HG03139 (cell line): Measurements from ENCODE around the gene SCLT1.

ENCODE experiments used
- ATAC-seq: cut with Tn5 transposase; IDR thresholded peaks from one replicate; pipeline ENCODE4 v1.9.1; 2021; ENCODE audit not compliant: unreplicated experiment

Gene SCLT1

DNA sequence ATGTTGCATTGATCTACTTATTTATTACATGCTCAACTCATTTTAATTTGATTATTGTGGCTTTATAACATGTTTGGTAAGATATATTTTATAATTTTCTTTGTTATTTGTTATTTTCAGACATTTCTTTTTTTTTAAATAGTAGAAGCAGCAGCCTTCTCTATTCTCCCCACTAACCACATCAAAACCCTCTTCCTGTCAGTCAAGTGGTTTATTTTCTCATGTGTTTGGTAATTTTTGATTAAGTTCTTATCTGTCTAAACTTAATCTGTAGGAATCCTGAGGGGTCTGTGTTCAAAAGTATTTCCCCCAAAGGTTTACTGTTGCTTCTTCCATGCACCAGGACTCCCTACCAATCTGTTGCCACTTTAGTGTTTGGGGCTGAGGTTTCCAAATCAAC lies 131.9 kb downstream of the SCLT1 start:
- no peak for ATAC-seq

DNA sequence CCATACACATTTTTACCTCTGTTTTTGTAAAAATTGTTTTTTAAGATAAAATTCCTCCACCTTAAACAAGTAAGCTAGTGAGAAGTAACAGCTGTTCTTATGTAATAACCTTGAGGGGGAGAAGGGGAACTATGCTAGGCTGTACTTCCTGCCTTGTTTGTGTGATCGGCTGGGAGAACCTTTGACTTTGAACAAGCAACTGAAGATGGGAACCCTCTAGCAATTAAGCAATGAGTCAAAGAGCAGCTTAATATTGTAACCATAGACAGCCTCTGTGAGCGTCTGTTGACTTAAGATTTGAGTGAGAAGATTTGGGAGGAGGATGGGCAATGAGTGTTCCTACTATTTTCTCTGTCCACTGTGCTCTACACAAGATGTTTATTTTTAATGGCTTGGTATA lies 135.1 kb downstream of the SCLT1 start:
- ATAC-seq: no peak

DNA sequence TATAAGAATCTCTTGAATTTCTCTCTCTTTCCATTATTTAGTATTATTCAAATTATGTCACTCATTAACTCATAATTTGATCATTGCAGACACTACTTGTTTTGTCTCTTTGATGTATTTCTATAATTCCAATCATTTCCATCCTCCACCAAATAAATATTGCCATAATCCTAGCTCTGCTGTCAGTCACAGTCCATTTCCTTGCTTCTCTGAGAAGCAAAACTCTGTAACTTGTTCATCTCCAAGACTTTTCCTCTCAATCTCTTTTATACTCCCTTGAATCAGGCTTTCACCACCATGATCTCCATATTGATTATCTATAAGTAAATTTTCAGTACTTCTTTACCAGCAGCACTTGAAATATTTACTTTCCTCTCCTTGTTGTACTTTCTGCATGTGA lies 135.9 kb downstream of the SCLT1 start:
- ATAC-seq: no peak

DNA sequence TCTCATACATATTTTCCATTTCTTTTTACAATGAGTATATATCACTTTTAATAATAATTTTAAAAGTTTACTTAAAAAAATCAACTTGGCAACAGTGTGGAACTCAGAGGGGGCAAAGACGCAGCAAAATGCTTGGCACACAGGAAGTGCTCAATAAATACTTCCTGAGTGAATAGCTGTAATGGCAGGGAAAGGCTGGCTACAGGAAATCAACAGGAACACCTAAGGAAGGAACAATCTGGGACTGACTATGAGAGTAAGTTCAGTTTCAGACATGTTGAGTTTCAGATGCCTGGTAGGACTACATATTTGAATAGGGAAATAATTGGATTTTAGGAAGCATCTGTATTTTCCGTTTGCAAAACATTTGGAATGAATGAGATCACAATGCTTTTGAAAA lies 137.6 kb downstream of the SCLT1 start:
- no peak for ATAC-seq

DNA sequence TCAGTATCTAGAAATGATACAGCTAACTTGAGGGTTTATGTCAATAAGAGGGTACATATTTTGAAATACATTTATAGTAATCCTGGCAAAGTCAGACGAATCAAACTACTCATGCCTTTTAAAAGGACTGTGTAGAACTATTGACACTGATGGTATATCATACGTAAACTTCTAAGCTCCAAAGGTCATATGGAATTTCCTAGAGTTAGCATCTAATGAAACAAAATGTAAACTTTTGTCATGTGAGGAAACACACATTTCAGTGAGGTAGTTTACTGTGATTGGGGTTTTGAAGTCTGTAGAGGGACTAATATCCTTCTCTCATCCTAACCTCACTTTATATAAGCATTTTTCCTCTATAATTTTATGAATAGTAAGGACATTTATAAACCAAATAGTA lies 138.4 kb downstream of the SCLT1 start:
- no peak for ATAC-seq

DNA sequence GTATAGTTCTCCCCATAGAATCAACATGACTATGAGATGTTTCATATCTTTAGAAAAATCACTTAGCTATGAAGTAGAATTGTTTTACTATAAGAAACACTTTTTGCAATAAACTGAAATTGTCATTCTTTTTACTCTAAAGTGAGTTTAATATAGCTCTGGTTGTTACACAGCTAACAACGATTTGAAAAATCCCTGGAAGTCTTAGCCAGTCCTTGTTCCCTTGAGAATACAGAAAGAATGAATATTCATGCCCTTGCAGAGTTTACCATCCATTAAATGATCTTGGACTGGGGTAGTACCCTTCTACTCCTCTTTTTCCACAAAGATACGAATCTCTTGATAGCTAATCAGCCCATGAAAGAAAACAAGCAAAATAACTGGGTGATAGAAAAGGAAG lies 142.0 kb downstream of the SCLT1 start:
- no peak for ATAC-seq

DNA sequence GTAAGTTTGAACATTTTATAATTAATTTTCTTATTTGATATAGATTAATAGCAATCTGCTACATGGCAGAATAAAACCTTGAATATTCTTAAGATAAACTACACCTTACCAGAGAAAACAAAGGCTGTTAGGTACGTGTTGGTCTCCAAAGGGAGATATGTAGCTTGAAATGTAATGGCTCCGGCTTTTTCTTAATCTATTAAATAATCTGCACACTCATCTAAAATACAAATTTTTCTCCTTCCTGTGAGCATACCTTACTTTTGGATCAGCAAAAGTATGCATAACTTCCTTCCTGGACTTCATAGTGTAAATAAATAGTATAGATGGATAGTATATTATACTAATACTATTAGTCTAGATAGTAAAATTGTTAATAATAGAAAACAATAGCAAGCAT lies 142.5 kb downstream of the SCLT1 start:
- ATAC-seq: no peak

DNA sequence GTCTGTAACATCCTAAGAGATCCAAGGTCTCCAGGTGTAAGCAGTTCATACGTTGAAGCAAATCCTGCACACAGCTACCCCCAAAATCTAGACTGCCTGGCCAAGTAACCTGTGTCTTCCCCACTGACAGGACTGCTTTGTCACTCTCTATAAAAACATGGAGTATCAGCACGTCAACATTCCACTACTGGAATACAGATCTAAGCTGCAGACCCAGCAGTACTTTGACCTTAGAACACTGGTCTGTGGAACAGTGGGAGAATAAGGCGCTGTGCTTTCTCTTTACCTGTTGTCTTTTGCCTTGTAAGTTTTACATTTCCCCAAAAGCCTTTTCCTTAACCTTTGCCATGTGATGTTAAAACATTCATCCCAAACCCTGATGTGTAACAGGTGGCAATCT lies 146.4 kb downstream of the SCLT1 start:
- ATAC-seq: no peak

DNA sequence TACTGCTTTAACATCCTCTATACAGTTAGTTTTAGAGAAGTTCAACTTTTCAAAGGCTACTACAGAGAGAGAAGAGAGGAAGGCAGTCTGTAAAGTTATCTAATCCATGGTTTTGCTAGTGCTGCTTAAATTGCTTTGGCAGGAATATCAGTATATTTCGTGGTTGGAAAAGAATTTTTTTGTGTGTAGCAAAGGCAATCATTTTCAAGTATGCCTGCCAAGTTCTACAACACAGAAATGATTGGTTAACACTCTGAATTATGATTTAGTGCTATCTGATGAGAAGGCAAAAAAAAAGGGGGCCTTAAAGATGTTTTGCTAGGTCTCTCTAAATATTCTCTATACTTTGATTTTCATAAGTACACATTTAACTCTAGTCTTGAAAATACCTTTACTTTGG lies 150.7 kb downstream of the SCLT1 start:
- no peak for ATAC-seq

DNA sequence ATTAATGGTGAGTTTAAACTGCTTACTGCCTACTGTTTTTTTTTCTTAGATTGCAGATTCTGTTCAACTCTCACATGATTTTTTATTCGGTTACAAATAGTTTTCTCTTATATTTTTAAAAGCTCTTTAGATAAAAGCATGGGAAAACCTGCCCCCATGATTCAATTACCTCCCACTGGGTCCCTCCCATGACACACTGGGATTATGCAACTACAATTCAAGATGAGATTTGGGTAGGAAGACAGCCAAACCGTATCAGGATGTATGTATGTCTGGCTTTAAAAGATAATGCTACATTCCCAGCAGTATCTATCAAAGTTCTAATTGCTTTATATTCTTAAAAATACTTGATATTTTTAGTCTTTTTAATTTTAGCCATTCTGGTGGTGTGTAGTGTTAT lies 152.4 kb downstream of the SCLT1 start:
- ATAC-seq: no peak

DNA sequence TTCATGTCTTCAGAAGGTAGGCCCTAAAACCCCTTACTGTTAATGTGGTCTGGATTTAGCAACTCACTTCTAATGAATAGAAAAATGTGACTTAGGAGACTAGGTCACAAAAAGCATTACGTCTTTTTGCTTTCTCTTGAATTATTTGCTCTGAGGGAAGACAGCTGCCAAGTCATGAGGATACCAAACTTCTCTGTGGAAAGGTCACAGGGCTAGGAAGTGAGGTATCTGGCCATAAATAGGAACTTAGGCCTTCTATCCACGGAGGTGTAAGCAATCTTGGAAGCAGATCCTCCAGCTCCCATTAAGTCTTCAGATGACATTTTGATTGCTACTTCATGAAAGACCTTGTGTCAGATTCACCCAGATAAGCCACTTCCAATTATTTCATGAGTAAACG lies 163.3 kb downstream of the SCLT1 start:
- ATAC-seq: no peak

DNA sequence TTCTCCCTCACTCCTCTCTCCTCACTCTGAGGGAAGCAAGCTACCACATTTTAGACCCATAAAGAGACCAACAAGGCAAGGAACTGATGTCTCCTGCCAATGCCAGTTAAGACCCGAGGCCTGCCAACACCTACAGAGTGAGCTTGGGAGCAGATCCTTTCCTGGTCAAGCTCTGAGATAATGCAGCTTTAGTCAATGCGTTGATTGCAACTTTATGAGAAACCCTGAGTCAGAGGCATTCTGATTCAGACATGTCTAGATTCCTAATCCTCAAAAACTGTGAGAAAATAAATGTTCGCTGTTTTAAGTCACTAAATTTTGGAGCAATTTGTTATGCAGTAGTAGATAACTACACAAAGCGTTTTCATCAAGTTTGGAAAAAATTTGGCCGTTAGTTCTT lies 168.4 kb downstream of the SCLT1 start:
- ATAC-seq: no peak

DNA sequence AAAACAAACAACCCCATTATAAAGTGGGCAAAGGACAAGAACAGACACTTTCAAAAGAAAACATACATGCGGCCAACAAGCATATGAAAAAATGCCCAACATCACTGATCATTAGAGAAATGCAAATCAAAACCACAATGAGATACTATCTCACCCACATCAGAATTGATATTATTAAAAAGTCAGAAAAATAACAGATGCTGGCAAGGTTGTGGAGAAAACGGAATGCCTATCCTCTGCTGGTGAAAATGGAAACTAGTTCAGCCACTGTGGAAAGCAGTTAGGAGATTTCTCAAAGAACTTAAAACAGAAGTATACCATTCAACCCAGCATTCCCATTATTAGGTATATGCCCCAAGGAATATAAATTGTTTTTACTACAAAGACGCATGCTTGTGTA lies 171.4 kb downstream of the SCLT1 start:
- no peak for ATAC-seq

DNA sequence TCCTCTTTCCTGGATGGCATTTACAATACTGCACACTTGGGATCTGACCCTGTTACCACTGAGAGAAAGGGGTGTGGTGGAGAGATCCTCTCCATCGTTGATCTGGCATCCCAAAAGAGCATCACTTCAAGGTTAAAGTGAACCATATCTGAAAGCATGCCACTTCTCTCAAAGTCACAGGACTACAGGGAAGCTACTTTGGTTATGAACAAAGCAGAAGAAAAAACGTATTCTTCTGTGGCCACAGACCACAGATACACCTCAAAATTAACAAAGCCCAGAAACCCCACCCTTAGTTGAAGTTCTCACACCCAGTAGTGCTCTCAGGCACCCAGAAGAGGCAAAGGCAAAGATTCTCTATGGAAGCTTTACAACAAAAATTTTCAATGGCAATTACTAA lies 175.6 kb downstream of the SCLT1 start:
- ATAC-seq: peak; percentile 61

DNA sequence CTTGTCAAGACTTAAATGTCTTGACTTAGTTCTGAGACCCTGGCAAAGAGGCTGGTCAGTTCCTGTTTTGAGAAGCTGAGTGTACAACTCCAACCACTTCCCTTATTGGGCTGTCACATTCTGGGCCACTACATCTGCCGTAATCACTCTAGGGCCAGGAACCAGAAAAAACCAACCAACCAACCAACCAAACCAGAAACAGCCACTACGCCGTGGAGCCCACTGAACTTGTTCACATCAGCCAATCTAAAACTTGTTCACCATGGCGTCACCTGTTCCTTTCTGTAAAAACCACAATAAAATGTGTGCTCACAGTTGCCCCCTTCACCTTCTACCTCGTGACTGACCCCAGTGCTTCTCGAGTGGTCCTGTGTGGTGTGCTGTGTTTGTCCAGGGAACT lies 176.5 kb downstream of the SCLT1 start:
- peak; percentile 70 for ATAC-seq

DNA sequence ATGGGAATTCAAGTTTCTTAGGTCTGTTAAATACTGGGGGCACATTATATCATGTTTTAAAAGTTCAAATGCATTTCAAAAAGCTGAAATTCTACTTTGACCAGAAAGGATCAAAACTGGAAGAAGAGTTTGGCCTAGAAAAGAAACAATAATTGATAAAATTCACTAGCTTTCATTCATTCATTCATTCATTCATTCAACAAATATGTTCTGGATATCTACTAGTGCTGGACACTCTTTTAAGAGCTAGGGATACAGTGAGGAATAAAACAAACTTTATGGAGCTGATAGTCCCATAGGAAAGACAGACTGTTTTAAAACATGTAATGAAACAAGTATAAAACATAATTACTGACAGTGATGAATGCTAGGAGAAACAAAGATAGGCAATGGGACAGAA lies 177.8 kb downstream of the SCLT1 start:
- ATAC-seq: no peak

DNA sequence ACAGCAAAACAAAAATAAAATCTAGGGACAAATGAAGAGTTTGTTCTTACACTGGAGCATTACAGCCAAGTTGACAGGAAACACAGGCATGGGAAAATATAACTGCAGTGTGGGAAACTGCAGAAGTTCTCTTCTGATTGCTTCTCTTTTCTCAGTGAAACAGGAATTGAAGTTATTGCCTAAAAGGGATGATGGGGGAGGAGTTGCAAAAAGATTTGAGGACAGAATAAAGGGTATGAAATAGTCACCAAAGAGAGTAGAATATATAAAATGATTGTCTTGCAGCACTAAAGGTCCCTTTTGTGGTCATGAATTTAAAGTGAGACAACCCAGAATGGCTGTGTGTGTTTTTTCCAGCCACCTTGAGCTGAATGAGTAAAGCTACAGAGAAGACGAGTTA lies 180.1 kb downstream of the SCLT1 start:
- ATAC-seq: no peak

DNA sequence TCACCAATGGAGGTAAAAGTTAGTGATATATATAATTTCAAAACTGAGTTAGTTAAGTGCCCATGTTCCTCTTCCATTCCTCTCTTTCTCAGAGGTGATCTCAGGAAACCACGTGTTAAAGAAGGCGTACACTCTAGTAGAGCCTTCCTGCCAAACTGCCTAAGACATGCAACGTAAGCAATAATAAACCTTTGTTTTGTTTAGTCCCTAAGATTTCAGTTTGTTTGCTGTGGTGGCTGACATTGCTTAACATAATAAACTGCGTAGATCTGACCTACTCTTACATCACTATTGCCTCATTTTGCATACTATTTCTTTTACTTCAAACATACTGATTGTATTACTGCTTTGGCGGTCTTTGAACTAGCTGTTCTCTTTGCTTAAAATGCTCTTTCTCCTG lies 184.6 kb downstream of the SCLT1 start:
- no peak for ATAC-seq

DNA sequence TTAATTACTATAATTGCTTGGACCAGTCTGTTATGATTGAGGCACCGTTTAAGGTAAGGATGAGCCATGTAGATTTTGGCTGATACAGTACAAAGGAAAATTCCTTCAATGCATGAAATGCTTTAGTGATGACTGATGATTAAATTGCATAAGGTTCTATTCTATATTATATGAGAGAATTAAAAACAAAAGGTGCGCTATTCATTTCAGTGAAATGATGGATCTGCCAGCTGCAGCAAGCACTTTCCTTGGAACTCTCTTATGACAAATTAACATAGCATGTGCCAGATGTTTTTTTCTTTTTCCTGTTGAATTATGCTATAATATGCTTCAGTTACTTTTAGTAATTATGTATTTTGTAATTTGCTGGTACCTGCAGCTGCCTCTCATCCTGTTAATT lies 185.4 kb downstream of the SCLT1 start:
- no peak for ATAC-seq

DNA sequence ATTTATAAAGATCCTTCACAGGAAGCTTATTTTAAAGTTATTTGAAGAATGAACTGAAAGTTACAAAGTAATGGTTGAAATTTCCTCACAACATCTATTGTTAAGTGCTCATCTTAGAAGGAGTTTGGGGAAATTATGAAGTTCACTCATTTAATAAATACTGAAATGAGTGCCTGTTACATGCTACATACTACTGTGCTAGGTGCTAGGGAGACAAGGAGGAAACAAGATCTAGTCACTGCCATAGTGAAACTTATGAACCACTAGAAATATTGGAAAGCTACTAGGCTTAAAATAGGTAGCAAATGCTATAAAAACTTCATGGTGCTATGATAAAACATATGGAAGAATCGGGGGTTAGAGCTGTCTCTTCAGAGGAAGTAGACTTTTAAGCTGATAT lies 186.8 kb downstream of the SCLT1 start:
- no peak for ATAC-seq

DNA sequence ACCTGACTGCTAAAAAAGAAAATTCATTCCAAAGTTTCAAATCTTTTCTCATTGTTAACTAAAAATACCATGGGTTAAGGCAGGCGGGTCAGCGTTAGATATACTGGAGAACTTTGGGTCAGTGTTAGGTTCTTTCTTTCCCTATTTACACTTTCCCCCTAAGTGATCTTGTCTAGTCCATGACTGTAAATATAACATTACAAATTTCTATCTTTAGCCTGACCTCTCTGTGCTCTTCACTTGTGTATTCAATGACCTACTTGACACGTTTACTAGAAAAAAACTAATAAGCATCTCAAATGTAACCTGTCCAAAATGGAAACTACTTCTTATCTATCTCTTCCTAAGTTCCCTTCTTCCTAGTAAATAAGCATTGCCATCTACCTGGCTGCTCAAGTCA lies 188.5 kb downstream of the SCLT1 start:
- ATAC-seq: no peak

DNA sequence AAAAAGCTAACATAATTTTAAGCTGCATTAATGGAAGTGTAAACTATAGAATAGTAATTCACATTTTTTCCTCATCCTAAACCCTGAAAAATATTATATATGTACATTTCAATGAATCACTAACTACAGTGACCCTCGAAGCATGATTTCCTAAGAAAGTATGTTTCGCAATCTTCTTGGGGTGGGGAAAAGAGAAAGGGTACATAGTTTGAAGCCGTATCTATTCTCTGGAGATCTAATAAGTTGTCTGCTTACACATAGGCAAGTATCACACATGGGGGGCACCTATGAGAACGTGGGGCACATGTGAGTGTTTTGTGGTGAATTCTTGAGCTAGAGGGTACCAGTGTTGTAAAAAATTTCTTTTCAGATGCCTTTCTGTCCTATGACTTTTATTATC lies 212.7 kb downstream of the SCLT1 start:
- ATAC-seq: no peak

DNA sequence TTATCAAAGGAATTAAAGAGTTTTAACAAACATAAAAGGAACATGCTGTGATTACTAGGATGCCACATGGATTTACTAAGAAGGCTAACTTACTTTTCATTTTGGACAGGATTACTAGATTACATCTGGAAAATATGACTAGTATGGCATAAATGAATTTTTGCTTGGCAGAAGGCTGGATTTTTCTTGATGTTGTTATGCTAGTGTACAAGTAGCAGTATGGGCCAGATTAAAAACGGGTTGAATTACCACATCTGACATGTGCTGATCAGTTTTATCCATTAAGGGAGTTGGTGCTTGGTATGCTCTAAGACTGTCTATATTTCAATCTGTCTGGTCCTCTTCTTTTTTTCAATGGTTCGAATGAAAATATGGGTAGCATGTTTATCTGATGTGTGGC lies 213.4 kb downstream of the SCLT1 start:
- no peak for ATAC-seq

DNA sequence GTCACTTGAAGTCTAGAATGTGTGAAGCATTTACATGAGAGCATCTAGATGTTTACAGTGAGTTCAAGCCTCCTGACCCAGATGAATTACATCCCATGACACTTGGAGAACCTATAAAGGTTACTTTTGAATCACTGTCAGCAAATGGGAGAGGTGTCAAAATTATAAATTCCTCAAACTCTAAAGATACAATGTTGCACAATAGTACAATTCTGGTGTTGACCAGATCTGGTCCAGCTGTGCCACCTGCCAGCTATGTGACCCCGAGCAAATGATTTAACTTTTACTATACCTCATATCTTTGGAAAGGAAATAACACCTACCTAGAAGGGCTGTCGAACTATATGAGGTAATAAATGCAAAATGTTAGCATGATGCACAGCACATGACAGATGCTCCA lies 214.1 kb downstream of the SCLT1 start:
- no peak for ATAC-seq
